Neutrophil (primary cell): ENCODE data around the gene RNASEH2B.

ENCODE experiments used
- H3K27ac ChIP-seq: fragments of 200-600 bp; sonication (generic); 2 replicates; pipeline ENCODE4 v1.5.1; 2016; ENCODE audit warnings: mild to moderate bottlenecking, moderate library complexity
- H3K27me3 ChIP-seq: fragments of 200-600 bp; sonication (generic); 2 replicates; pipeline ENCODE4 v1.6.0; 2016; ENCODE audit warnings: mild to moderate bottlenecking
- H3K36me3 ChIP-seq: fragments of 200-600 bp; sonication (generic); 2 replicates; pipeline ENCODE4 v1.5.1; 2017
- H3K4me1 ChIP-seq, 2 experiments: fragments of 200-600 bp in 1 of 2; sonication (generic) in 1 of 2; 1 replicate in 1 of 2; 2 replicates in 1 of 2; pipeline versions ENCODE4 v1.5.1 to v1.6.1; 2013 to 2016; ENCODE audit warnings: low read depth in 1 of 2, low read length in 1 of 2, mild to moderate bottlenecking in 1 of 2, moderate library complexity in 1 of 2; ENCODE audit not compliant: control insufficient read depth in 1 of 2, insufficient read depth in 1 of 2
- H3K4me3 ChIP-seq, 2 experiments: fragments of 200-600 bp in 1 of 2; sonication (generic) in 1 of 2; 1 replicate in 1 of 2; 2 replicates in 1 of 2; pipeline ENCODE4 v1.5.1; 2013 to 2016; ENCODE audit warnings: low read depth in 1 of 2, low read length in 1 of 2, mild to moderate bottlenecking in 1 of 2, moderate library complexity in 1 of 2
- H3K9me3 ChIP-seq: fragments of 200-600 bp; sonication (generic); 2 replicates; pipeline ENCODE4 v1.5.1; 2016
- TF ChIP-seq, protein P1 (sequence below): fragments of 200-600 bp; sonication (generic); IDR thresholded peaks from 2 replicates; pipeline ENCODE4 v1.5.1; 2016; ENCODE audit warnings: antibody characterized with exemption

RNASEH2B gene

DNA sequence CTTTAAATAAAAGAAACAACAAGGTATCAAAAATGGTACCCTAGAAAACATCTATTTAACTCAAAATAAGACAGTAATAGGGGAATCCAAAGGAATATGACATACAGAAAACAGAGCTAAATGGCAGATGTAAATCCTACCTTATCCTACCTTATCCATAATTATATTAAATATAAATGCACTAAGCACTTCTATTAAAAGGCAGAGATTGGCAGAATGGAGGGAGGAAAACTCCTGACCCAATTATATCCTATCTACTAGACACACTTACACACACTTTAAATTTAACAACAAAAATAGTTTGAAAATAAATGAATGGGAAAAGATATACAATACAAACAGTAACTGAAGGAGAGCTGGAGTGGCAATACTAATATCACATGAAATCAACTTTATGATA lies 14.4 kb downstream of the RNASEH2B start:
- TF ChIP-seq, protein P1, sequence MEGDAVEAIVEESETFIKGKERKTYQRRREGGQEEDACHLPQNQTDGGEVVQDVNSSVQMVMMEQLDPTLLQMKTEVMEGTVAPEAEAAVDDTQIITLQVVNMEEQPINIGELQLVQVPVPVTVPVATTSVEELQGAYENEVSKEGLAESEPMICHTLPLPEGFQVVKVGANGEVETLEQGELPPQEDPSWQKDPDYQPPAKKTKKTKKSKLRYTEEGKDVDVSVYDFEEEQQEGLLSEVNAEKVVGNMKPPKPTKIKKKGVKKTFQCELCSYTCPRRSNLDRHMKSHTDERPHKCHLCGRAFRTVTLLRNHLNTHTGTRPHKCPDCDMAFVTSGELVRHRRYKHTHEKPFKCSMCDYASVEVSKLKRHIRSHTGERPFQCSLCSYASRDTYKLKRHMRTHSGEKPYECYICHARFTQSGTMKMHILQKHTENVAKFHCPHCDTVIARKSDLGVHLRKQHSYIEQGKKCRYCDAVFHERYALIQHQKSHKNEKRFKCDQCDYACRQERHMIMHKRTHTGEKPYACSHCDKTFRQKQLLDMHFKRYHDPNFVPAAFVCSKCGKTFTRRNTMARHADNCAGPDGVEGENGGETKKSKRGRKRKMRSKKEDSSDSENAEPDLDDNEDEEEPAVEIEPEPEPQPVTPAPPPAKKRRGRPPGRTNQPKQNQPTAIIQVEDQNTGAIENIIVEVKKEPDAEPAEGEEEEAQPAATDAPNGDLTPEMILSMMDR = no peak
- Histone ChIP-seq H3K4me3 (no peak overlapping the region), H3K27ac (no peak overlapping the region), H3K36me3 (no peaks in the 10 kb centered on the region), H3K4me1 (peaks cover 46 to 48% of the 10 kb centered on the region in 2 experiments), H3K9me3 (no peaks in the 10 kb centered on the region), H3K27me3 (no peaks in the 10 kb centered on the region)

DNA sequence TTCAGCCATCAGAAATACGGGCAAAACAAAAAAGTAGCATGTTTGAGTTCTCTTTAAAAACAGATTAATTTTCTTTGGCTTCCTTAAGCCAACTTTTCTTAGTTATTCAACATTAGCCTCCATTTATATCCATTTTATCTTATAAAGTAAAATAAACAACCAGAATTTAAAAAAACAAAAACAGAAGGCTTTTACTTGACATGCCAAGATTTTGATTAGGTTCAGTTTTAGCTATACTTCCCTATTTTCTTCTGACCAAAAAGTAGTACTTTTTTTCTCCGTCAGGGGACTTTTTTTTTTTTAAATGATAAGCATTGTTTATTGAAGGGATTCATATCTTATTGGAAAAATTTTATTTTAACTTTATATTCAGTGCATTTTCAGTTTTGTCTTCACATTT lies 18.1 kb downstream of the RNASEH2B start:
- H3K9me3 ChIP-seq = no peaks in the 10 kb centered on the region
- peak overlapping the region; percentile 42 for H3K27ac ChIP-seq
- H3K4me1 ChIP-seq = peaks cover 27 to 29% of the 10 kb centered on the region in 2 experiments
- no peaks in the 10 kb centered on the region for H3K27me3 ChIP-seq
- TF ChIP-seq, protein P1 = no peak
- H3K36me3 ChIP-seq = no peaks in the 10 kb centered on the region
- no peak overlapping the region for H3K4me3 ChIP-seq

DNA sequence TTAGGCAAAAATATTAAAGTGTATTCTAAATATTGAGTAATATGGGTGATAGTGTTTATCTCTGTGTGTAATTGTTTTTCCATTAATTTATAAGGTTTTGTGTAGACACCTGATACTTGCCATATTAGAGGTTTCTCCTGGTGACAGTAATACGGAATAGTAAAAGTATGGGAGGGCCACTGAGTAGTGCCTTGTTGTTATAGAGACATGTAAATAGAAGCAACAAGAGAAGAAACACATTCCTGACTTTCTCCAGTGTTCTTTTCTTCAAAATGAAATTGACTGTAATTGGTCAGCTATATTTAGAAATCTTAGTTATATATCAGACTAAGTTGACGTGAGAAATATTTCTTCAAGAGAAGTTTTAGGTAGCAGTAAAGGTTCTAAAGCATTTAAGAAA lies 18.5 kb downstream of the RNASEH2B start:
- Histone ChIP-seq H3K9me3 (no peaks in the 10 kb centered on the region), H3K27me3 (no peaks in the 10 kb centered on the region), H3K4me1 (peaks cover 27 to 29% of the 10 kb centered on the region in 2 experiments), H3K36me3 (no peaks in the 10 kb centered on the region), H3K4me3 (no peak overlapping the region), H3K27ac (peak overlapping the region; percentile 42)
- TF ChIP-seq, protein P1 = no peak

DNA sequence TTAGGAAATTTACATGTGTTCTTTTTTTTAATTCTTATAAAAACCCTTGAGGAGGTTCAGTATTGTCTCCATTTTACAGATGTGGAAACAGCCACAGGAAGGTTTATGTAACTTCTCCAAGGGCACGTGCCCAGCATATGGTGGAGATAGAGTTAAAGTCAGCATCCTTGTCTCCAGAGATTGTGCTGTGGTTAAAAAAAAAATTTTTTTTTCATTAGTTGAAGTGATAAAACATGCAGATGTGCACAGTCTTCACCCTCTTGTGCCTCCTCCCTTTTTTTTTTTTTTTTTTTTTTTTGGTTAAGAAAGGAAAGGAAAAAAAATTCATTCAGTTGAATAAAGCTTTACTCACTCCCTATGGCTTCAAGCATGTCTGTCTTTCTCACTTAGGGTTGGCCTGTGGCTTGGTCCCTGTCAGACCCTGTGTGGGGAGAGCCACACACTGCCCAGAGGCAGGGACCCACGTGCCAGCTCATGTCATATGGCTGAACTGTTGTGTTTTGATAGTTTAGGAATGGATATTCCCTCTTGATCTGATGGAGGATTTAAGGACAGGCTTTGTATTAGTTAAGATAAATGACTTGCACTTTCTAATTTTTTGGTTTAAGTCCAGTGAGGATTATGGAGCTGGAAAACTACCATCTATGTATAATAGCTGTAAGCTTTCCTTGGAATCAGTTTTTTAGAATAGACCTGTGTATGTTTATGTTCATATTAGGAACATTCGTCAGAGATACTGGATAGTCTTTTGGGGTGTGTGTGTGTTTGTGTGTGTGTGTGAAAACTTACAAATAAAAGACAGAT lies 19.3 kb downstream of the RNASEH2B start:
- peaks cover 29% of the 10 kb centered on the region in 2 experiments for H3K4me1 ChIP-seq
- H3K36me3 ChIP-seq = no peaks in the 10 kb centered on the region
- TF ChIP-seq, protein P1 = no peak

DNA sequence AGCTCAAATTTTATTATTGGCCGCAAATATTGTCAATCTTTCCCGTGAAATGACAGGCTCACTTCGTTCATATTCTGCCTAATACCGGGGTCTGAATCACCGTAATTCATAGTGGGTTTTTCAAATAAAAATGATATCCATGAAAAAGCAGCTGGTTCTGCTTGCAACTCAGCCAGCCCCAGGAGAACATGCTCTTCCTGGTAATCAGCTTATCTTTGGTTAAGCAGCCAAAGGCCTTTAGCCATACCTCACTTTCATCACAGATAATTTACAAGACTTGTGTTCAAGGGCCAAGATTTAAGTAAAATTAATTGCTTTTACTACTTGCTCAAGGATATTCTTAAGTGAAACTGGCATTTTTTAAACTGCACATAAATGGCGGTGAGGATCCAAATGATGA lies 22.5 kb downstream of the RNASEH2B start:
- H3K4me1 ChIP-seq = peaks cover 59 to 61% of the 10 kb centered on the region in 2 experiments
- H3K27ac ChIP-seq = no peak overlapping the region
- H3K36me3 ChIP-seq = no peaks in the 10 kb centered on the region

More for the DNA sequence above, 19.3 kb downstream of the RNASEH2B start:
- peak overlapping the region; percentile 54 for H3K27ac ChIP-seq
- H3K9me3 ChIP-seq = no peaks in the 10 kb centered on the region
- no peak overlapping the region for H3K4me3 ChIP-seq
- H3K27me3 ChIP-seq = no peaks in the 10 kb centered on the region

More for the DNA sequence above, 22.5 kb downstream of the RNASEH2B start:
- H3K27me3 ChIP-seq = no peaks in the 10 kb centered on the region
- no peaks in the 10 kb centered on the region for H3K9me3 ChIP-seq
- no peak overlapping the region for H3K4me3 ChIP-seq
- TF ChIP-seq, protein P1 = no peak
